ENCODE measurements around the gene PPFIBP1.

The PPFIBP1 gene

GRCh38 chr12:27502021-27502435 is 22.0 kb upstream of the PPFIBP1 start:
- no peak overlapping the region for H3K4me3 ChIP-seq (ENCODE audit: low read depth, low read length)
- no peak for TF ChIP-seq CTCF (IDR thresholded peaks at IDR 0.05; ENCODE audit: borderline replicate concordance, insufficient read depth, low read depth, low read length)

GRCh38 chr12:27504507-27504906 is 19.5 kb upstream of the PPFIBP1 start:
- TF ChIP-seq CTCF (IDR thresholded peaks at IDR 0.05; ENCODE audit: borderline replicate concordance, insufficient read depth, low read depth, low read length): no peak
- no peak overlapping the region for H3K4me3 ChIP-seq (ENCODE audit: low read depth, low read length)

- H3K4me3 ChIP-seq (ENCODE audit: low read depth, low read length): no peak overlapping the region
- no peak for TF ChIP-seq CTCF (IDR thresholded peaks at IDR 0.05; ENCODE audit: borderline replicate concordance, insufficient read depth, low read depth, low read length)
Measured at GRCh38 chr12:27505109-27505508, 18.9 kb upstream of the PPFIBP1 start.

- H3K4me3 ChIP-seq (ENCODE audit: low read depth, low read length): no peak overlapping the region
- TF ChIP-seq CTCF (IDR thresholded peaks at IDR 0.05; ENCODE audit: borderline replicate concordance, insufficient read depth, low read depth, low read length): no peak
Measured at GRCh38 chr12:27505761-27506160, 18.2 kb upstream of the PPFIBP1 start.

GRCh38 chr12:27506645-27507189 is 17.3 kb upstream of the PPFIBP1 start:
- no peak overlapping the region for H3K4me3 ChIP-seq (ENCODE audit: low read depth, low read length)
- TF ChIP-seq CTCF (IDR thresholded peaks at IDR 0.05; ENCODE audit: borderline replicate concordance, insufficient read depth, low read depth, low read length): no peak

GRCh38 chr12:27508736-27509431 is 15.1 kb upstream of the PPFIBP1 start:
- no peak overlapping the region for H3K4me3 ChIP-seq (ENCODE audit: low read depth, low read length)
- TF ChIP-seq CTCF (IDR thresholded peaks at IDR 0.05; ENCODE audit: borderline replicate concordance, insufficient read depth, low read depth, low read length): no peak

Measured in GM12875 (cell line).